Measurements from ENCODE around the gene FAM174C. TPM values are rescaled to one million over a fixed set of nuclear protein-coding genes. Genes with fewer than 3 reads are reported as not detected.

The FAM174C gene
- total RNA-seq, 1 donor from 2014 or later: 19.1 TPM

DNA sequence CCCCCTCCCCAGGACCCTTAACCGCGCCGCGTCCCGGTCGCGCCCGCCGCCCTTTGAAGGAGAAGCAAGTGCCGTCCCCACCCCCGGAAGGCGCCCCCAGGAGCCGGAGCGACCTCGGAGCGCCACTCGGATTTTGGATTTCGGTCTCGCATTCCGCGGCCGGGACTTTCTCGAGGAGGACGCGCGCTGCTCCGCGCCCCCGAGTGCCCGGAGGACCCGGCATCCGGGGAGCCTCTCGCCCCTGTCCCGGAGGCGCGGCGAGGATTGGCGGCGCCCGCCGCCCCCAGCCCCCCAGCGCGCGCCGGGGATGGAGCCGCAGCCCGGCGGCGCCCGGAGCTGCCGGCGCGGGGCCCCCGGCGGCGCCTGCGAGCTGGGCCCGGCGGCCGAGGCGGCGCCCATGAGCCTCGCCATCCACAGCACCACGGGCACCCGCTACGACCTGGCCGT is 25.3 kb upstream of the FAM174C start:
- DNase-seq (ENCODE audit: low read depth, low spot score): no peak

DNA sequence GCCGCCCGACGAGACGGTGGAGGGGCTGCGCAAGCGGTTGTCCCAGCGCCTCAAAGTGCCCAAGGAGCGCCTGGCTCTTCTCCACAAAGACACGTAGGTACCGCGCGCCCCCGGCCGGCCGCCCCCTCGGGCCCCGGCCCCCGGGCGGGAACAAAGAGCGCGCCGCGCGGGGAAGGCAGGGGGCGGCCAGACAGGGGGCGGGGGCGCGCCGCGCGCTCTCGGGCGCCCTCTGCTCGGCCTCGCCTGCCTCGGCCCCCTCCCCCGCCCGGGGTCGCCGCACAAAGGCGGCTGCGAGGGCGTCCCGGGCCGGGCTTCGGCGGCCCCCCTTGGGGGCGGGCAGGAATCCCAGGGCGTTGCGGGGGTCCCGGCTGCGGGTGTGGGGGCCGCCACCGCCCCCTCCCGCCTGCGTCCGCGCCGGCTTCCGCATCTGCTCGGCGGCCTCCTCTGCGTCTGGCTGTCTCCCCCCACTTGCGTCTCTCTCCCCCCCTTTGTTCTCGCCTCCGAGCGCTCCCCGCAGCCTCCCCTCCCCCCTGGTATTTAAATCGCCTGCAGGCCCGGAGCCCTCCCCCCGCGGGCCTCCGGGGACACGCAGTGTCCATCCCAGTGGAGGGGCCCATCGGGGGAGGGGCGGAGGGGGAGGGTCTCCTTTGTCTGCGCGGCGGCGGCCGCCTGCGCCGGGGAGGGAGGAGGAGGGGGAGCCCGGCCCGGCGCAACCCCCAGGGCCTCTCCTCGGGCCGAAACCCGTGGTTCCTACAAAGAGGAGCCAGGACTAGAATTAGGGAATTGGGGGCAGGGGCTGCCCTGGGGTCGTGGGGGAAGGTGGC is 24.7 kb upstream of the FAM174C start:
- no peak for DNase-seq (ENCODE audit: low read depth, low spot score)

DNA sequence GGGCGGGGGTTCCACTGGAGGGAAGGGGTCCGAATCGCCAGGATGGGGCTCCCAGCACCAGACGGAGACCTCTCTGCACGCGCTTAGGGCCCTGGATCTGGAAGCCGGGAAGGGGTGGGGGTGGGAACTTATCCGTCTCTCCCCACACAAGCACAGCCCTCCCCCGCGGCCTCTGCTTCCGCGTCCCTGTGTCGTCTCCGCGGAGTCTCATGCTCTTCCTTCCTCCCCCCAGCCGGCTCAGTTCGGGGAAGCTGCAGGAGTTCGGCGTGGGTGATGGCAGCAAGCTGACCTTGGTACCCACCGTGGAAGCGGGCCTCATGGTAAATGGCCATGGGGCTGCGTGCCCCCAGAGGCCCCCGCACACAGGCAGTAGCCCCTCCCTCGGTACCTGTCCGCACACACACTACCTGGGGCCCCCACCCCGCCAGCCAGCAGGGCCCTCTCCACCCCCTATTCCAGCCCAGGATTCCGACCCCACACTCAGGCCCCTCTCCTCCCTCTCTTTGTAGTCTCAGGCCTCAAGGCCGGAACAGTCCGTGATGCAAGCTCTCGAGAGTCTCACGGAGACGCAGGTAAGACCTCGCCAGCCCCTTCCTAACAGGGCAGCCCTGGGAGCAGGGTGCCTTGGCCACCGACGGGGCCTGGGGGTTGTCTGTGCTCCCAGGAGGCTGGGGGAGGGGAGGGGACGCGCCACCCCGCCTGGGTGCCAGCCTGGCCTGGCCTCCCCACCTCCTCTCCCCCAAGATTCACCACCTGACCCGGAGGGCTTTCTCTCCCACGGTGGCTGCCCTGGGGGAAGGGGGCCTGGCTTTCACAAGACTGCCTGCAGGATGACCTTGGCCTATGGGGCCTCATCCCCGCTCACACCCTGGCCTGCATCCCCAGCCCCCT is 23.8 kb upstream of the FAM174C start:
- DNase-seq (ENCODE audit: low read depth, low spot score): no peak

DNA sequence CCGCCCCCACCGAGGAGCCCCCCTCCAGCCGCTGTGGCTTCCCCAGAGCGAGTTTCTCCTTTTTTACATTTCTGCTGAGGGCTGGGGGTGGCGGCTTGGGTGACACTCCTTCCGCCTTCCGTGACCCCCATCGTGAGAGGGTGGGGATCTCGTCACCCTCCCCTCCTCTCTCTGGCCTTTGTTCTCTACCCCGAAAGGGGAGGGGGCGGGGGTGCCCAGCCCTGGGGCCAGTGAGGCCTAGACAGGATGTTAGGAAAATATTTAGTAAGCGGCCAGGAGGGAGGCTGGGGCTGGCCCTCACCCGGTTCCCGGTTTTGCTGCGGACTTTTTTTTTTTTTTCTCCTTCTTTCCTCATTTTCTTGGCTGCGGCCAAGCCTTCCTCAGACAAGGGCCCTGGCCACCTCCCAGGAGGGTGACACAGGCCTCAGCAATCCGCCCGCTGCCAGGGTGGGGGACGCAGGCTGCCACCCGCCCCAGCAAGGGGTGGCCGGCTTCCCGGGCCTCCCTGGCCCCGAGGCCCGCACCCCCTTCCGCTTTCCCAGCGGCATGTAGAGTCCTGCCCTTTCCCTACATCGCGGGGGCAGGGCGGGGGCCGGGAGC is 23.0 kb upstream of the FAM174C start:
- no peak for DNase-seq (ENCODE audit: low read depth, low spot score)

DNA sequence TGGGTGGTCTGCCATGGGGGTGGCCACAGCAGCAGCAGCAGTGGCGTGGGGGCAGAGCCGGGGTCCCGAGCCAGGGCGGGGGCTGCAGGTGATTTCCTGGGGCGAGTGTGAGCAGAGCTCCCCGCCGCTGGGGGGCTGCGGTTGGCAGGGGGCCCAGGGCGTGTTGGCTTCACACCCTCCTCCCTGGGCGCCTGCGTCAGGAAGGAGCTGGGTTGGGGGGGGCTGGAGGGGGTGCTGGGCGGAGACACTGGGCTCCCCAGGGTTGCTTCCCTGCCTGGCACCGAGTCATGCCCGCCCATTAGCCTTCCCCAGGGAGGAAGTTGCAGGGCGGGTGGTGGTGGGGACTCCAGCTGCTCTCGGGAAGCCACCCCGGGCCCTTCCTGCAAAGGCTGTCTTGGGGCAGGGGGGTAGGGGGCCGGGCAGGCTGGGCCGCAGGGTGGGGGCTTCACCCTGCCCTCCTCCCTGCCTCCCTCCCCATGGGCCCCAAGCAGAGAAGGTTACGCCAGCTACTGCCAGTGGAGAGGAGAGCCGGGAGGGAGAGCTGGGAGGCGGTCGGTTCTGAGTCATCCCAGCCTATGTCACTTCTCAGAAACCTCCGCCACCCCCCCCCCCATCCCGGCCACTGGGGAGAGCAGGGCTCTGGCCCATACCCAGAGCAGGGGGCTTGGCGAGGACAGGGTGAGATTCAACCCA is 22.4 kb upstream of the FAM174C start:
- no peak for DNase-seq (ENCODE audit: low read depth, low spot score)

DNA sequence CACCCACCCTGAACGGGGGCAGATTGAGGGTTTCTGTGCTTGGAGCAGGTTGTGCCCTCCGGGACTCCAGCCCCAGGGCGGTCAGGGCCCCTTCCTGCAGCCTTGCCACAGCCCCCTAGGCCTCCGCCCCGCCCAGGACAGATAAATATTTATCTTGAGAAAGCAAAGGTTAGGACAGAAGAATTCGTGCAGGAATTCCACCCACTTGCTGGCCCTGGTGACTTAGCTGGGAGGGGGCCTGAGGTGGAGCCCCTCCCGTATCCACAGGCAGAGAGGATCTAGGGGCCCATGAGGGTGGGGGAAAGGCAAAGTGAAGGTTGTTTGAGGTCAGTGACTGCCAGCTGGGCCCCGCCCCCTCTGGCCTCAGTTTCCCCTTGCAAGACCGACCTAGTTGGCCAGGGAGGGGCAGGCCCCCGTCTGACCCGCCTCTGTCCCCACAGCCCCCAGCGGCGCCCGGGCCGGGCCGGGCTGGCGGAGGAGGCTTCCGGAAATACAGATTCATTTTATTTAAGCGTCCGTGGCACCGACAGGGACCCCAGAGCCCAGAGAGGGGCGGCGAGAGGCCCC is 21.7 kb upstream of the FAM174C start:
- no peak for DNase-seq (ENCODE audit: low read depth, low spot score)

DNA sequence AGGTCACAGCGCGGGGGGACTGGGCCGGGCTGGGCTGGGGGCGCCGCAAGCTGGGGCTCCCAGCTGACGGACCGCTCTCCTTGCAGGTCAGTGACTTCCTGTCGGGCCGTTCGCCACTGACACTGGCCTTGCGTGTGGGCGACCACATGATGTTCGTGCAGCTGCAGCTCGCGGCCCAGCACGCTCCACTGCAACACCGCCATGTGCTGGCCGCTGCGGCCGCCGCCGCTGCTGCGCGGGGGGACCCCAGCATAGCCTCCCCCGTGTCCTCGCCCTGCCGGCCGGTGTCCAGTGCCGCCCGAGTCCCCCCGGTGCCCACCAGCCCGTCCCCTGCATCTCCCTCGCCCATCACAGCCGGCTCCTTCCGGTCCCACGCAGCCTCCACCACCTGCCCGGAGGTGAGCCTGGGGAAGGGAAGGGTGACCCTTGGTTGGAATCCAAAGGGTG is 21.2 kb upstream of the FAM174C start:
- no peak for DNase-seq (ENCODE audit: low read depth, low spot score)

DNA sequence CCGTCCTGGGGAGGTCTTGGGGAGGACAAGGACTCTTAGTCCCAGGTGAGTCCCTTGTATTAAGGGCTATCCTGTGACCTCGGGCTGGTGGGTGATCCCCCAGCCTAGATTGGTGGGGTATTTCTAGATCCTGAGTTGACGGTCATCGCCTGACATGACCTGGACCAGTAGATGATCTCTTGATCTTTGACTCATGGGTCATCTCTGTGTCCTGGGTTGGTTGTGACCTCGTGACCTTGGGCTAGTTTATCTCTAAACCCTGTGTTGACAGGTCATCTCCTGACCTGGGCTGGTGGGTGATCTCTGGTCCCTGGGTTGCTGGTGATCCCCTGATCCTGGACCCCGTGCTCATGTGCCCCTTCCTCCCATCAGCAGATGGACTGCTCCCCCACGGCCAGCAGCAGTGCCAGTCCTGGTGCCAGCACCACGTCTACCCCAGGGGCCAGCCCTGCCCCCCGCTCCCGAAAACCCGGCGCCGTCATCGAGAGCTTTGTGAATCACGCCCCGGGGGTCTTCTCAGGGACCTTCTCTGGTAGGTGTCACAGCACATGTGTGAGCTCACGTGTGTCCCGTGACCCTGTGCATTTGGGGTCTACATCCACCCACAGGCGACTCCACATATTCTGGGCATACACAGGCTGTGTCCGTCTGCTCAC is 20.7 kb upstream of the FAM174C start:
- DNase-seq (ENCODE audit: low read depth, low spot score): no peak

DNA sequence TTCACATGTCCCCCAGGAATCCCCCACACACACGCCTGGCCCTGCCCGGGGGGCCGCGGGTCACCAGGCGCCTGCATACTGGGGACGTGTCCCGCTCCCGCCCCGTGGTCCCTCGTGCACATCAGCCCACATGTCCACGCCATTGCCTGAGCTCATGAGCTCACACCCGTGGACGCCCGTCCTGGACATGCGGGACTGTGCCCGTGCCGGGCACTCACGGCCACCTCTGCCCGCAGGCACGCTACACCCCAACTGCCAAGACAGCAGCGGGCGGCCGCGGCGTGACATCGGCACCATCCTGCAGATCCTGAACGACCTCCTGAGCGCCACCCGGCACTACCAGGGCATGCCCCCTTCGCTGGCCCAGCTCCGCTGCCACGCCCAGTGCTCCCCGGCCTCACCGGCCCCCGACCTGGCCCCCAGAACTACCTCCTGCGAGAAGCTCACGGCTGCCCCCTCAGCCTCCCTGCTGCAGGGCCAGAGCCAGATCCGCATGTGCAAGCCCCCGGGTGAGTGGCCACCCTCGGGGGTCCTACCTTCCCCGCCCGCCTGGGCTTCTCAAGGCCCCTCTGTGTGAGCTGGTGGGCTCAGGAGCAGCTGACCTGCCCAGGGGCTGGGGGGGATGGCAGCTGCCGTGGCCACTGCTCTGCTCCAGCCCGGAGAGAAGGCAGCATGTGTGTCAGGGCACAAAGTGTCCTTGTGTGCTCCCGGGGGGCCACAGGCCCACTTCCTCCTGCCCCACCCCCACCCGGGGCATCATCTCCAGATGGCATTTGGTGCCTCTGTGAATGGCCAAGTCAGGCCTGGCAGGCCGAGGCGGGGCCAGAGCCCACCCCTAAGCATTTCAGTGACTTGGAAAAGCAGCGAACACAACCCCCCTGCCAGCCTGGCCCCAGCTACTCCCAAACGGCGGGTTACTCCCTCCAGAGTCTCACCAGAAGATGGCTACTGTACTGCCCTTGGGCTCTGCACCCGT is 19.9 kb upstream of the FAM174C start:
- DNase-seq (ENCODE audit: low read depth, low spot score): no peak

DNA sequence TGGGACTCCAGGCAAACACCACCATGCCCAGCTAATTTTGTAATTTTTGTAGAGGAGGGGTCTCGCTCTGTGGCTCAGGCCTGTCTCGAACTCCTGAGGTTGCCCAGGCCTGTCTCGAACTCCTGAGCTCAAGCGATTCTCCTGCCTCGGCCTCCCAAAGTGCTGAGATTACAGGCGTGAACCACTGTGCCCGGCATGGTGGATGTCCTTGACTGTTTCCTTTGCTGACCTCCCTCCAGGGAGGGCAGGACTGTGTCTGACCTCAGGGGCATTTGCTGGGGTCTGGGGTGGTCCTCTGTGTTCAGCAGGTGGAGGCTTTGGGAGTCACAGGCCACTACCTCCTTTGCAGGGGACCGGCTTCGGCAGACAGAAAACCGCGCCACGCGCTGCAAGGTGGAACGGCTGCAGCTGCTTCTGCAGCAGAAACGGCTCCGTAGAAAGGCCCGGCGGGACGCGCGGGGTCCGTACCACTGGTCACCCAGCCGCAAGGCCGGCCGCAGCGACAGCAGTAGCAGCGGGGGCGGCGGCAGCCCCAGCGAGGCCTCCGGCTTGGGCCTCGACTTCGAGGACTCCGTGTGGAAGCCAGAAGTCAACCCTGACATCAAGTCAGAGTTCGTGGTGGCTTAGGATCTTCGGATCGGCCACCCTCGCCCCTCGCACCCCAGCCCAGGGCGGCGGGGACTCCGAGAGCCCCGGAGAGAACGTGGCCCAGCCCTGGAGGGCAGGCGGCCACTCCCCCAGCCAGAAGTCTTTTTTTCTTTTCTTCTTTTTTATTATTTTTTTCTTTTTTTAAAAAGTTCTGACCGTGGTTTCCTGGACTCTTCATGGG is 18.5 kb upstream of the FAM174C start:
- DNase-seq (ENCODE audit: low read depth, low spot score): no peak

DNA sequence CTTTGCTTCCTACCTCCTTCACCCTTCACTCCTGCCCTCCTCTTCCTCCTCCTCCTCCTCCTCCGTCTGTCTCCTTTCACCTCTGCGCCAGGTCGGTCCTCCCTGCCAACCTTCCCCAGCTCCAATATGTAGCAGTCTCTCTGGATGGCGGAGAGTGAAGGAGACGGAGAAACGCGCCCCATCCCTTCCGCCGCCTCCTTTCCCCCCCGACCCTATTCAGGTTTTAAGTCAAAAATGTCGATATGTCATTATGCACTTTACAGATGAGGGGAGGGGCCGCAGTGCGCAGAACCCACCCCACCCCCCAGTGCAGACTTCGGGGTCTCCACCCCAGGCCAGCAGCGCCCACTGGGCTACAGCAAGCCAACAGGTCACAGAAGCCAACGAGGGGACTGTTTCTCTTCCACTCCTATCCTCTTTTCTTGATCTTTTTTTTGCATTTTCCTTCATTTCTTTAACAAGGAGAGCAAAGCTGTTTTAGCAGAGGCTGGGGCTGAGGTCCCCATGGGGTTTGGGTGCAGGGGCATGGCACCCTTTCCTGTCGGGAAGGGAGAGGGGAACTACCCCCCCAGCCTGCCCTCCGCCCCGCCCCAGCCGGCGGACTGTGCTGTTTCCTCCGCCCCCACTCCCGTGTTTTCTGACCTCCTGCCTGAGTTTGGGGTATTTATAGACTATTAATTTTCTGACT is 17.7 kb upstream of the FAM174C start:
- DNase-seq (ENCODE audit: low read depth, low spot score): no peak

DNA sequence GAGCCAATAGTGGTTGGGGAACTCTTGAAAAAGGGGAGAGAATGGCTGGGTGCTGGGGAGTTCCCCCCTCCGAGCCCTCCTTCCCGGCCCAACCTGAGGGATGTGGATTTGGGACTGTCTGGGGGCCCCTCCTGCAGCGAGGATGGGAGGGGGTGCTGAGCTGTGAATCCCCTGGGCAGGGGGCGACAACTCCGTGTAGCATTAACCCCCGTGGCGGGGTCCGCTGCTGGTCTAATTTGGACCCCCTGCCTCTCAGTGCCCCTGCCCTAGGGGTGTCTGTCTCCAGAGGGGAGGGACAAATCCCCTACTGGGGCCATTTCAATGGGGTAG is 17.2 kb upstream of the FAM174C start:
- DNase-seq (ENCODE audit: low read depth, low spot score): no peak

DNA sequence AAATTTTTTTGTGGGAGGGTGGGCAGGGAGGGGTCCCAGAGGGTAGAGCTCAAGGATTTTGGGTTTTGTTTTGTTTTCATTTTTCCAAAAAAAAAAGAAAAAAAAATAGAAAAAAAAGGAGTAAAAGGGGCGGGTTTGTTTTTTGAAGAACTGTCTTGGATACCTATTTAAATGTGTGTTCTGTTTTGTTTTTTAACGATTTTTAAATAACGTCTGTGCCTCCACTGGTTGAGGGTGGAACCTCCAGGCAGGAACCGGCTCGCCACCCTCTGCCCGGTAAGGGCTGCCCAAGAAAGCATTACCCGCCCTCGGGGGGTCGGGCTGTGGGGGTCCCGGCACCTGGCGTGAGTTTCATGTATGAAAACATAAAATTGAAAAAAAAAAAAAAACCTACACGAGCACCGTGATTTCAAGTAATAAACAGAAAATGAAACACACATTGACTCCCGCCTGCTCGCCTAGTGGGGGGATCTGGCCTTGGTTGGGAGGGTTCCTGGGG is 16.6 kb upstream of the FAM174C start:
- no peak for DNase-seq (ENCODE audit: low read depth, low spot score)

DNA sequence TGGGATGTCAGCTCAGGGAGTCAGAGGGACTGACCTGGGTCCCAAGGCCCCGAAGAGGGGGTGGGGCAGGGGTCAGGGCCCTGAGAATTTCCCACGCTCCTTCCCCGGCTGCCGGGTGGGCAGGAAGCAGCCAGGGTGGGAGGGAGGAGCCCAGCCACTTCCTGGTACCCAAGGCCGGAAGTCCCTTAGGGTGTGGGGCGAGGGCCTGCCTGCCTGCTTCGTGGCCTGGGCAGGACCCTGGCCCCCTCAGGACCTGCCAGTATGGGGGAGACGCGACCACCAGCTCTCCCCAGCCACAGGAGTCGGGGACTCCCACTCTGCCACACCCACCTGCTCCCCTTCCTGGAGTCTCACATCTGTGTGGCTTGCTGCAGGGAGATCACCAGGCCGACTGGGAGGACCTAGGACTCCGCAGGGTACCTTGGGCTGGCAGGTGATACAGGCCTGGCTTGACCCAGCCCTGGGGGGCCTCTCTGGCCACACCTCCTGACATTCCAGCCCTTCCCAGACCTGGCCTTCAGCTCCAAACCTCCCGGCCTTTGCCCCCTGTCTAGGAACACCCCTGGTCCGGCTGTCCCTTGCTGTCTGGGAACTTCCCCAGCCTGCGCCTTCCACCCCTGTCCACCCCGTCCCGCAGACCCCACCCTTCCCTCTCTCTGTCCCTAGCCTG is 16.0 kb upstream of the FAM174C start:
- DNase-seq (ENCODE audit: low read depth, low spot score): no peak

DNA sequence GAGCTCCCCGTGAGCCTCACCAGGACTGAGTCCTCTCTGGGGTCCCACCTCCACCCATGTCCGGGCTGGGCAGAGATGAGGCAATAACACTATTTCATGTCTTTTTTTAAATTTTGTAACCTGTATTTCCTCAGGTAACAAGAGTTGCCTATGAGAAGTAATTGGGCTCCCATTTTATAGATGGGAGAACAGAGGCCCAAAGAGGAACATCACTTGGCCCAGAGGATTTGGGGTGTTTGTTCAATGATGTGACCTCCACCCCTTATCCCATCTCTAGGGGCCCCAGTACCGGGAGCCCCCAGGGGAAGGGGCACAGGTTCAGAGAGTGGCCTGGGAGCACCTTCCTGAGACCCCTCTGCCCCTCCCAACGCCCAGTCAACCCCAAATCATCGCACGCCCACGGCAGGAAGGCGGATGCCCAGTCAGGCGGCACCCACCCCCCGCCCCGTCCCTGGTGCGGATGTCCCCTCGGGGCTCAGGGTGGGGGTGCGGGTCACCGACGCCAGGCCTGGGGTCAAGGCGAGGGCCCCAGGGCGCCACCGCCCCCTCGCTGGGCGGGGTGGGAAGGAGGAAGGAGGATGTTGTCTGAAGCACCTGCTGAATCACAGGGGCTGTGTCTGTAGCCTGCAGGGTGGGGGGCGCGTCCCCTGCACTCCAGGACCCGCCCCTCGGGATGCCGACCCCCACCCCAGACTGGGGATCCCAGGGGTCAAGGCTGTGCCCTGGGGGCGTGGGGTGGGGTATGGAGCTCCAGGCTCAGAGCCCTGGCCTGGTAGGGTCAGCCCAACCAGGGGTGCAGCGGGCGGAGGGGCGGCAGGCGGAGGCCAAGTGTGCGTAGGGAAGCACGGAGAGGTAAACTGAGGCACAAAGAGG is 15.2 kb upstream of the FAM174C start:
- no peak for DNase-seq (ENCODE audit: low read depth, low spot score)
